Thyroid gland (tissue), 4 donors: ENCODE data around the gene RPRD1B. TPM values are rescaled to one million over a fixed set of nuclear protein-coding genes. Genes with fewer than 3 reads are reported as not detected.

Experiments used
- DNase-seq, 2 donors: peaks; one replicate each; pipeline ENCODE4 v3.0.0-alpha.2; 2019
- H3K27ac ChIP-seq, 3 donors: fragments of 200-600 bp; sonication (generic); 1 replicate in 2 of 3; 2 replicates in 1 of 3; pipeline ENCODE4 v1.5.1; 2016 to 2019; ENCODE audit warnings: mild to moderate bottlenecking in 1 of 3, moderate library complexity in 1 of 3
- H3K27me3 ChIP-seq: fragments of 200-600 bp; sonication (generic); one replicate; pipeline ENCODE4 v1.5.1; 2019
- H3K36me3 ChIP-seq, 2 donors: fragments of 200-600 bp; sonication (generic); one replicate each; pipeline ENCODE4 v1.5.1; 2016 to 2019
- H3K4me1 ChIP-seq, 2 donors: fragments of 200-600 bp; sonication (generic); one replicate each; pipeline ENCODE4 v1.5.1; 2017 to 2019
- H3K4me3 ChIP-seq, 3 donors: fragments of 200-600 bp; sonication (generic); replicated peaks in 1 of 3; 1 replicate in 2 of 3; 2 replicates in 1 of 3; pipeline ENCODE4 v1.5.1; 2016; ENCODE audit warnings: mild to moderate bottlenecking in 1 of 3
- H3K9me3 ChIP-seq: fragments of 200-600 bp; sonication (generic); one replicate; pipeline ENCODE4 v1.5.1; 2017
- CTCF ChIP-seq, 6 experiments: fragments of 200-600 bp in 3 of 6; fragments of 450-650 bp in 3 of 6; sonication (generic) in 3 of 6; IDR thresholded peaks; one replicate each; pipeline ENCODE4 v1.5.1; 2016 to 2019; ENCODE audit warnings: antibody characterized with exemption in 6 of 6, mild to moderate bottlenecking in 2 of 6, inconsistent platforms in 1 of 6, moderate library complexity in 1 of 6
- POLR2A ChIP-seq, 2 donors: fragments of 450-650 bp; IDR thresholded peaks; one replicate each; pipeline ENCODE4 v1.6.1; 2017; ENCODE audit warnings: antibody characterized with exemption in 2 of 2, mild to moderate bottlenecking in 2 of 2, moderate library complexity in 1 of 2
- WGBS, 2 donors: methylation state at CpG; one replicate each; pipeline ENCODE4 v1.1.5; 2017; 5-methylcytosine and 5-hydroxymethylcytosine counted together
- intact Hi-C: fragments of 100-400 bp; cut with DNase I; formaldehyde crosslinking; loops from one replicate; pipeline ENCODE4 v1.15.1; 2023
- small RNA-seq: library from RNA; depleted of rRNA; stranded (forward); fragments of <200 nt; gene quantifications from one replicate; pipeline ENCODE3, GENCODE V24; 2016
- total RNA-seq, 4 donors: library from RNA; depleted of rRNA; stranded (reverse); fragments of >200 nt; gene quantifications; one replicate each; pipeline ENCODE4 v1.2.3, GENCODE V29; 2016

RPRD1B gene
- total RNA-seq, 4 donors from 2014 or later = 24.2 to 58.9 (median 27.0) TPM

GRCh38 chr20:38138086-38138778, 104.7 kb downstream of the RPRD1B start:
- Histone ChIP-seq H3K36me3 (no peaks in the 10 kb centered on the region), H3K4me3 (no peak overlapping the region), H3K27ac (no peak overlapping the region), H3K27me3 (no peaks in the 10 kb centered on the region), H3K4me1 (peaks cover 0 to 13% of the 10 kb centered on the region in 2 donors), H3K9me3 (no peaks in the 10 kb centered on the region)
- no peak for DNase-seq
- TF ChIP-seq POLR2A (IDR thresholded peaks at IDR 0.05) (no peak), CTCF (IDR thresholded peaks at IDR 0.05) (no peak)
- intact Hi-C loops = no loop called here
- 92 to 93% methylated on average over 14 to 15 of the region's 15 CpGs for WGBS, 2 donors

GRCh38 chr20:38139156-38139912, 105.8 kb downstream of the RPRD1B start:
- H3K27ac ChIP-seq = no peak overlapping the region
- no peaks in the 10 kb centered on the region for H3K9me3 ChIP-seq
- H3K4me3 ChIP-seq = no peak overlapping the region
- 95 to 96% methylated on average over 25 of the region's 25 CpGs for WGBS, 2 donors
- intact Hi-C loops = no loop called here
- no peaks in the 10 kb centered on the region for H3K27me3 ChIP-seq
- peaks cover 0 to 16% of the 10 kb centered on the region in 2 donors for H3K4me1 ChIP-seq
- no peak for DNase-seq
- TF ChIP-seq CTCF (IDR thresholded peaks at IDR 0.05) = no peak
- no peak for TF ChIP-seq POLR2A (IDR thresholded peaks at IDR 0.05)
- H3K36me3 ChIP-seq = no peaks in the 10 kb centered on the region

- no peak for DNase-seq
These were observed 106.6 kb downstream of the RPRD1B start for GRCh38 chr20:38139977-38140753.

GRCh38 chr20:38141204-38141888, 107.8 kb downstream of the RPRD1B start:
- peaks cover 0 to 19% of the 10 kb centered on the region in 2 donors for H3K4me1 ChIP-seq

More at GRCh38 chr20:38139977-38140753, 106.6 kb downstream of the RPRD1B start:
- 69 to 77% methylated on average over 12 of the region's 12 CpGs for WGBS, 2 donors
- no peak for TF ChIP-seq POLR2A (IDR thresholded peaks at IDR 0.05)
- no peak for TF ChIP-seq CTCF (IDR thresholded peaks at IDR 0.05)
- H3K27ac ChIP-seq = no peak overlapping the region
- H3K4me3 ChIP-seq = no peak overlapping the region
- intact Hi-C loops = no loop called here
- no peaks in the 10 kb centered on the region for H3K9me3 ChIP-seq
- H3K36me3 ChIP-seq = no peaks in the 10 kb centered on the region
- peaks cover 0 to 17% of the 10 kb centered on the region in 2 donors for H3K4me1 ChIP-seq
- no peaks in the 10 kb centered on the region for H3K27me3 ChIP-seq

More at GRCh38 chr20:38141204-38141888, 107.8 kb downstream of the RPRD1B start:
- Histone ChIP-seq H3K27me3 (no peaks in the 10 kb centered on the region), H3K36me3 (no peaks in the 10 kb centered on the region), H3K4me3 (no peak overlapping the region), H3K9me3 (no peaks in the 10 kb centered on the region), H3K27ac (no peak overlapping the region)
- WGBS, 2 donors = 81 to 88% methylated on average over 23 of the region's 23 CpGs
- DNase-seq = no peak
- intact Hi-C loops = no loop called here
- TF ChIP-seq CTCF (IDR thresholded peaks at IDR 0.05) (no peak), POLR2A (IDR thresholded peaks at IDR 0.05) (no peak)

Small RNA genes within 50 kb of the gene (small RNA-seq; reads per million reads assigned to genes)
- gene RN7SL237P = not detected

Other genes with a start within 250 kb of the RPRD1B start
- 1 to 10 TPM in 3 of 4 donors, under 1 TPM in 1; 0.54 to 4.0 (median 1.9) TPM for gene VSTM2L, start 130.6 kb upstream of the RPRD1B start, total RNA-seq
- gene TTI1, start 290 bp upstream of the RPRD1B start, total RNA-seq = 10 to 100 TPM; 23.0 to 45.0 (median 30.1) TPM
- 100 to 1,000 TPM in 1 of 4 donors, 10 to 100 TPM in 3; 16.9 to 133 (median 18.4) TPM for gene TGM2, start 131.5 kb downstream of the RPRD1B start, total RNA-seq
- gene KIAA1755, start 227.0 kb downstream of the RPRD1B start, total RNA-seq = 1 to 10 TPM; 1.0 to 5.5 (median 1.7) TPM